ENCODE data around the gene PLG. TPM values are rescaled to one million over a fixed set of nuclear protein-coding genes. Genes with fewer than 3 reads are reported as not detected.
A peak's percentile ranks its signal among the peaks of the same experiment; 100 is the strongest.
"Not testable (repeated sequence)": the region's sequence is repeated elsewhere in the genome, so short reads cannot be mapped to it uniquely, and the experiment has no call there.

Gene PLG
- polyA plus RNA-seq, 1 donor, result 1.1 TPM

GRCh38 chr6:160768101-160768500, 66.1 kb downstream of the PLG start:
- H3K9me3 ChIP-seq (ENCODE audit: control insufficient read depth, low read depth, low read length), result no peaks in the 10 kb centered on the region
- H3K36me3 ChIP-seq (ENCODE audit: control insufficient read depth, insufficient read depth, low read length), result no peaks in the 10 kb centered on the region
- H3K27ac ChIP-seq (ENCODE audit: low read length), result no peak overlapping the region
- no peaks in the 10 kb centered on the region for H3K4me1 ChIP-seq (ENCODE audit: control insufficient read depth, insufficient read depth, low read length)
- no peak for DNase-seq
- WGBS (ENCODE audit: insufficient coverage, low lambda C conversion rate), result no CpG with 5 or more reads among the region's 8 CpGs
- H3K4me3 ChIP-seq (ENCODE audit: low read length), result no peak overlapping the region
- peaks cover 5% of the 10 kb centered on the region for H3K27me3 ChIP-seq (ENCODE audit: control insufficient read depth, insufficient read depth, low read length)

GRCh38 chr6:160774399-160774798, 72.4 kb downstream of the PLG start:
- Histone ChIP-seq H3K36me3 (ENCODE audit: control insufficient read depth, insufficient read depth, low read length) (no peaks in the 10 kb centered on the region), H3K9me3 (ENCODE audit: control insufficient read depth, low read depth, low read length) (no peaks in the 10 kb centered on the region), H3K4me1 (ENCODE audit: control insufficient read depth, insufficient read depth, low read length) (no peaks in the 10 kb centered on the region), H3K4me3 (ENCODE audit: low read length) (no peak overlapping the region), H3K27me3 (ENCODE audit: control insufficient read depth, insufficient read depth, low read length) (no peaks in the 10 kb centered on the region), H3K27ac (ENCODE audit: low read length) (no peak overlapping the region)
- no peak for DNase-seq
- no CpG with 5 or more reads among the region's 4 CpGs for WGBS (ENCODE audit: insufficient coverage, low lambda C conversion rate)

- no CpG with 5 or more reads among the region's 6 CpGs for WGBS (ENCODE audit: insufficient coverage, low lambda C conversion rate)
These were observed 73.9 kb downstream of the PLG start for GRCh38 chr6:160775792-160776580.

GRCh38 chr6:160779095-160779494, 77.1 kb downstream of the PLG start:
- DNase-seq; H3K9me3 ChIP-seq (ENCODE audit: control insufficient read depth, low read depth, low read length); H3K36me3 ChIP-seq (ENCODE audit: control insufficient read depth, insufficient read depth, low read length); H3K27ac ChIP-seq (ENCODE audit: low read length); H3K4me1 ChIP-seq (ENCODE audit: control insufficient read depth, insufficient read depth, low read length); H3K4me3 ChIP-seq (ENCODE audit: low read length); H3K27me3 ChIP-seq (ENCODE audit: control insufficient read depth, insufficient read depth, low read length): not testable (repeated sequence)
- WGBS (ENCODE audit: insufficient coverage, low lambda C conversion rate), result 92% methylated on average over 2 of the region's 6 CpGs

More at GRCh38 chr6:160775792-160776580, 73.9 kb downstream of the PLG start:
- H3K27ac ChIP-seq (ENCODE audit: low read length), result no peak overlapping the region
- no peaks in the 10 kb centered on the region for H3K36me3 ChIP-seq (ENCODE audit: control insufficient read depth, insufficient read depth, low read length)
- H3K27me3 ChIP-seq (ENCODE audit: control insufficient read depth, insufficient read depth, low read length), result no peaks in the 10 kb centered on the region
- no peak overlapping the region for H3K4me3 ChIP-seq (ENCODE audit: low read length)
- no peaks in the 10 kb centered on the region for H3K9me3 ChIP-seq (ENCODE audit: control insufficient read depth, low read depth, low read length)
- no peak for DNase-seq
- no peaks in the 10 kb centered on the region for H3K4me1 ChIP-seq (ENCODE audit: control insufficient read depth, insufficient read depth, low read length)

- WGBS (ENCODE audit: insufficient coverage, low lambda C conversion rate), result no CpG with 5 or more reads among the region's 3 CpGs
- H3K4me1 ChIP-seq (ENCODE audit: control insufficient read depth, insufficient read depth, low read length); DNase-seq; H3K9me3 ChIP-seq (ENCODE audit: control insufficient read depth, low read depth, low read length); H3K36me3 ChIP-seq (ENCODE audit: control insufficient read depth, insufficient read depth, low read length); H3K4me3 ChIP-seq (ENCODE audit: low read length); H3K27ac ChIP-seq (ENCODE audit: low read length); H3K27me3 ChIP-seq (ENCODE audit: control insufficient read depth, insufficient read depth, low read length): not testable (repeated sequence)
These were observed 78.6 kb downstream of the PLG start for GRCh38 chr6:160780656-160781055.

GRCh38 chr6:160781298-160781697, 79.3 kb downstream of the PLG start:
- H3K4me3 ChIP-seq (ENCODE audit: low read length), result no peak overlapping the region
- H3K27me3 ChIP-seq (ENCODE audit: control insufficient read depth, insufficient read depth, low read length), result no peaks in the 10 kb centered on the region
- no CpG with 5 or more reads among the region's 4 CpGs for WGBS (ENCODE audit: insufficient coverage, low lambda C conversion rate)
- DNase-seq, result peak in 1 of 2 donors; percentile 15
- H3K4me1 ChIP-seq (ENCODE audit: control insufficient read depth, insufficient read depth, low read length), result no peaks in the 10 kb centered on the region
- H3K36me3 ChIP-seq (ENCODE audit: control insufficient read depth, insufficient read depth, low read length), result no peaks in the 10 kb centered on the region
- H3K9me3 ChIP-seq (ENCODE audit: control insufficient read depth, low read depth, low read length), result no peaks in the 10 kb centered on the region
- H3K27ac ChIP-seq (ENCODE audit: low read length), result no peak overlapping the region

- Histone ChIP-seq H3K4me3 (ENCODE audit: low read length) (no peak overlapping the region), H3K27me3 (ENCODE audit: control insufficient read depth, insufficient read depth, low read length) (no peaks in the 10 kb centered on the region), H3K36me3 (ENCODE audit: control insufficient read depth, insufficient read depth, low read length) (no peaks in the 10 kb centered on the region), H3K27ac (ENCODE audit: low read length) (no peak overlapping the region), H3K4me1 (ENCODE audit: control insufficient read depth, insufficient read depth, low read length) (no peaks in the 10 kb centered on the region), H3K9me3 (ENCODE audit: control insufficient read depth, low read depth, low read length) (no peaks in the 10 kb centered on the region)
- 100% methylated on average over 1 of the region's 1 CpG for WGBS (ENCODE audit: insufficient coverage, low lambda C conversion rate)
- no peak for DNase-seq
These were observed 80.2 kb downstream of the PLG start for GRCh38 chr6:160782228-160782627.

- Histone ChIP-seq H3K36me3 (ENCODE audit: control insufficient read depth, insufficient read depth, low read length) (no peaks in the 10 kb centered on the region), H3K4me1 (ENCODE audit: control insufficient read depth, insufficient read depth, low read length) (no peaks in the 10 kb centered on the region), H3K27ac (ENCODE audit: low read length) (no peak overlapping the region), H3K4me3 (ENCODE audit: low read length) (no peak overlapping the region), H3K27me3 (ENCODE audit: control insufficient read depth, insufficient read depth, low read length) (no peaks in the 10 kb centered on the region), H3K9me3 (ENCODE audit: control insufficient read depth, low read depth, low read length) (no peaks in the 10 kb centered on the region)
- WGBS (ENCODE audit: insufficient coverage, low lambda C conversion rate), result 58% methylated on average over 2 of the region's 7 CpGs
- DNase-seq, result no peak
These were observed 81.7 kb downstream of the PLG start for GRCh38 chr6:160783741-160784140.

GRCh38 chr6:160788126-160788525, 86.1 kb downstream of the PLG start:
- H3K9me3 ChIP-seq (ENCODE audit: control insufficient read depth, low read depth, low read length); H3K36me3 ChIP-seq (ENCODE audit: control insufficient read depth, insufficient read depth, low read length); H3K4me3 ChIP-seq (ENCODE audit: low read length); H3K27ac ChIP-seq (ENCODE audit: low read length); DNase-seq; H3K27me3 ChIP-seq (ENCODE audit: control insufficient read depth, insufficient read depth, low read length); H3K4me1 ChIP-seq (ENCODE audit: control insufficient read depth, insufficient read depth, low read length): not testable (repeated sequence)
- 79% methylated on average over 2 of the region's 3 CpGs for WGBS (ENCODE audit: insufficient coverage, low lambda C conversion rate)

GRCh38 chr6:160788806-160789205, 86.8 kb downstream of the PLG start:
- Histone ChIP-seq H3K27ac (ENCODE audit: low read length) (no peak overlapping the region), H3K4me1 (ENCODE audit: control insufficient read depth, insufficient read depth, low read length) (no peaks in the 10 kb centered on the region), H3K27me3 (ENCODE audit: control insufficient read depth, insufficient read depth, low read length) (no peaks in the 10 kb centered on the region), H3K9me3 (ENCODE audit: control insufficient read depth, low read depth, low read length) (no peaks in the 10 kb centered on the region), H3K4me3 (ENCODE audit: low read length) (no peak overlapping the region), H3K36me3 (ENCODE audit: control insufficient read depth, insufficient read depth, low read length) (no peaks in the 10 kb centered on the region)
- no peak for DNase-seq
- WGBS (ENCODE audit: insufficient coverage, low lambda C conversion rate), result 80% methylated on average over 2 of the region's 4 CpGs

Measured in large intestine (tissue), 3 donors.